Activated CD4-positive, CD25-positive, alpha-beta regulatory T cell (primary cell): ENCODE measurements around the gene KRT5.

Experiments
- DNase-seq, 4 experiments: peaks; one replicate each; lab custom pipeline; 2025; lab: John Stamatoyannopoulos, UW

KRT5 gene

GRCh38 chr12:52537101-52537500, 16.9 kb upstream of the KRT5 start:
- no peak for DNase-seq

GRCh38 chr12:52535574-52535973, 15.4 kb upstream of the KRT5 start:
- DNase-seq, result no peak

- no peak for DNase-seq
Measured at GRCh38 chr12:52534482-52534881, 14.3 kb upstream of the KRT5 start.

- no peak for DNase-seq
Measured at GRCh38 chr12:52533686-52534470, 13.7 kb upstream of the KRT5 start.

DNA sequence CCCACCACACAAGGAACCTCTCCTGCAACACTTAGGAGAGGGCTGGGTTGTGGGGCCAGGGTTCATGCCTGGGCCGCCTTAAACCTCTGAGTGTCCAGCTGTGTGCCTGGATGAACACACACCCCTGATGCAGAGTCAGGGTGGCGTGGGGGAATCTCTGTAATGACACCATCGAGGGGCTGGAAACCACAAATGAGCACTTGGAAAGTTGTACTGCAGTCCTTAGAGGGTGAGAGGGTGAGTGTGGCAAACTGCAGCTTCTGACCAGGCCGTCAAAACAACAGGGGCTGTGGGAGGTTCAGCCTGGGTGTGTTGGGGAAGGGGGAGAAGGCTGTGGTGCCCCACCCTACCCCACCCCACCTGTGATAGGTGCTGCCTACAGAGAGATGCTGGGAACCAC, 12.4 kb upstream of the KRT5 start:
- no peak for DNase-seq

DNA sequence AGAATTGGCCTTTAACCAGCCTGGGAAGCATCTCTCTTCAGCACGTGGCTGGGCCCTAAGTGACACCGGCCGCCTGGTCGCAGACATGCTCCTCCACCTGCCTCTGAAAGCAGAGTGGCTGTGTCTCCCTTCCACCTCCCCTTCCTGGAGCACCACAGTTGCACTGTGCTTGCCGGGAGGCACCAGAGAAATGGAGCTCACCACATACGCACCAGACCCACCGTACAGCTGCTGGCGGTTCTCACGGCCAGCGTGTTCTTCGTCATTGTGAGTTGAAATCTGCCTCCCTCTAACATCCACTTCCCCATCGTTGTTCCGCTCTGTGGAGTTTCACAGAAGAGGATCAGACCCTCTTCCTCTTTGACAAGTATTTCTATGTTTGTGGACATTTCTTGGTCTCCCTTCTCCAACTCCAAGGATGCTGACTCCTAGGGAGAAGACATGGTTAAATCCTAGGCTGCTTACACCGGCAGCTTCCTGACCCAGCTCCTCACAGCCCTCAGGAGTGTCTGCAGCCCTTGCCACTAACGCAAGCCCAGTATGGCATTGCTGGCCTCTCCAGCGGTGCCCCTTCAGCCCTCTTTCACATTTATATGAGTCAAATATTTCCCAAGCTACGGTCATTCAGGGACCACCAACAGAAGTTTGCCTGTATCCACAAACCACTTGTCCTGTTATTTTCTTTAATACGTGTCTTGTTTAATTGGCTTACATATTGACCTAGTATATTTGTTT, 11.5 kb upstream of the KRT5 start:
- DNase-seq, result no peak

DNA sequence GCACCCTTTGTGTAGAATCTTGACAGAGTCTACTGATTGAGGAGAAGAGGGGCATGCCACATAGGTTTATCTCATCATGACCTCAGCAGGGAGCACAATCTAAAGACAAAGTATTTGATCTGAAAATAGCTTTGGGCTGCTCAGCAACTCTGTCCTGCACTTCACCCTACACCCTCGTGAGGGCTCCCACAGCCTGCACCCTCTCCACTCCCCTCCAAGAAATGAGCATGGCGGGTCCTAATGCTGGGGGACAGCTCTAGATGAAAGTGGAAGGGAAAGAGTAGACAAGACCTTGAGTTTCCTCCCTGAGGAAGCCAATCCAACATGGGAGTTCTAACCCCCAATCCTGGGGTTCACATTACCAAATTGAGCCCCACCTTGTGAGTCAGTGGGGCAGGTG, 10.7 kb upstream of the KRT5 start:
- DNase-seq, result no peak

GRCh38 chr12:52530366-52530765, 10.2 kb upstream of the KRT5 start:
- no peak for DNase-seq

GRCh38 chr12:52529846-52530245, 9.7 kb upstream of the KRT5 start:
- DNase-seq, result no peak

DNA sequence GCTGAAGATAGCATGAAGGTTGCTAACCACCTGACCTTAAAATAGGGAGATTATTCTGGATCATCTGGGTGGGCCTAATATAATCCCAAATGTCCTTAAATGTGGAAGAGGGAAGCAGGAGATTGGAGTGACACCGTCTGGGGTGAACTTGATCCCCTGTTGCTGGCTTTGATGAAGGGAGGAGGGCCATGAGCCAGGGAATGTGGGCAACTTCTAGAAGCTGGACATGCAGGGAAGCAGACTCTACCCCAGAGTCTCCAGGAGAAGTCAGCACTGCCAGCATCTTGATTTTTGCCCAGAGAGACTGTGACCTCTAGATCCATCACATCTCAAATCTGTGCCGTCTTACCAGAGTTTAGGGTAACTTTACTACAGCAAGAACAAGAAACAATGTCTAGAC, 9.2 kb upstream of the KRT5 start:
- no peak for DNase-seq

- no peak for DNase-seq
Measured at GRCh38 chr12:52528641-52529143, 8.5 kb upstream of the KRT5 start.

- DNase-seq, result no peak
Measured at GRCh38 chr12:52527121-52527800, 7.1 kb upstream of the KRT5 start.

- no peak for DNase-seq
Measured at GRCh38 chr12:52526511-52526951, 6.3 kb upstream of the KRT5 start.

DNA sequence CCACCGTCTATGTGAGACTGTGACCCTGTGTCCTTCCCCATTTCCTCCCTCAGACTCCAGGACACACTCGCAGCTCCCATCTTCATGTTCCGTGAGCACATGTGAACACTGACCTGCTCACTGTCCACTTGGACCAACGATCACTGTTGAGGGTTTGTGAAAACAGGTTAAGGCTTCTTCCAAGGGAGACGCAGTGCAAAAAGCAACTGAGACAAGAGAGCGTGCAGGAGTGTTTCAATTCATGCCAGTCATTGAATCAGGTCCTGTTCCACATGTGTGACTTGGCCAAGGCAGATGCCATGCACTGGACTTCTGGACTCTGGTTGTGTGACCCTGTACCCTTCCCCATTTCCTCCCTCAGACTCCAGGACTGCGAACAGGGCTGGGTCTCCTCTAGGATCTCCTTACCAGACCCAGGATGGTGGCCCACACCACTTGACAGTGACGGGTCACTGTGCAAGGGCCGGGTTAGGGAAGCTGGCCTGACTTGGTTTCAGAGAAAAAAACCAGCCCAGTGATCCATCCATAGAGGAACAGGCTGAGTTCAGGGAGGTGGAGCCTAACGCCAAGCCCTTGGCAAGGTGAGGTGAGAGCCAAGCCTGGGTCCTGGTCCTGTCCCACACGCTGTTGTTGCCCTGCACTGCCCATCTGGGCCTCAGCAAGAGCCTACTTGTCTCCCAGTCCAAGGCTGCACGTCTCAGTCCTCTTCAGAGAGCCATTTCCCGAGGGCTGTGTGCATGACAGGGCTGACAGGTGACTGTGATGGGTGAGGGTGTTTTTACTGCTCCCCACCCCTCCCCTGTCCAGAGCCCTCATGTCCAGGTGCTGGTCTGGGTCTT, 5.7 kb upstream of the KRT5 start:
- DNase-seq, result no peak

DNA sequence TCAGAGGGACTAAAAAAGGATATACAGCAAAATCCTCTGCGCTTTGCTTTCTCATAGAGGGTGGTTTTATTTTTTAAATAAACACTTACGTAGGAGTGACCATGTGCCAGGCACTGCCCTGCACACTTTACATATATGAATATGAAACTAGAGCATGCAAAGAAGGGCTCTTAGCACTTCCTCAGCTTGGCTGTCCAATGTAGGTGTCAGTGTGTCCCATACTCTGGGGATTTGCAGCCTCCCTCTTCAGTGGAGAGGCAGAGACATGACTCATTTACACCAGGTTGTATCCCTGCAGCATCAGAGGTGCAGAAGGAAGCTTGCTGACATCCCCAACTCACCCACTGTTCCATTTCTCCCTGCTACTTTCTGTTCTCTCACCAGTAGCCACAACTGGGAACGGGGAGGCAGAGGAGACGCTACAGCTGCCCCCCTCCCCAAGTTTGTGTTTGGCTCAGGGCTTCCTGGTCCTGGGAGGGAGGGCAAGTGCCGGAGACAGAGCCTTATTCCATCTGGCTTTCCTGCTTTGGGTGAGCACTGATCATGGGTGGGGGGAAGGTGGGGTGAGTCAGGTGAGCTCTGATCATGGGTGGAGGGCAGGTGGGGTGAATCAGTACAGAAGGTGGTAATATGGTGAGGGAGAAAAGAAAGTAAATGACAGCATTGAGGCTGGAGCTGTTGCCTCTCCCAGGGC, 4.9 kb upstream of the KRT5 start:
- no peak for DNase-seq

DNA sequence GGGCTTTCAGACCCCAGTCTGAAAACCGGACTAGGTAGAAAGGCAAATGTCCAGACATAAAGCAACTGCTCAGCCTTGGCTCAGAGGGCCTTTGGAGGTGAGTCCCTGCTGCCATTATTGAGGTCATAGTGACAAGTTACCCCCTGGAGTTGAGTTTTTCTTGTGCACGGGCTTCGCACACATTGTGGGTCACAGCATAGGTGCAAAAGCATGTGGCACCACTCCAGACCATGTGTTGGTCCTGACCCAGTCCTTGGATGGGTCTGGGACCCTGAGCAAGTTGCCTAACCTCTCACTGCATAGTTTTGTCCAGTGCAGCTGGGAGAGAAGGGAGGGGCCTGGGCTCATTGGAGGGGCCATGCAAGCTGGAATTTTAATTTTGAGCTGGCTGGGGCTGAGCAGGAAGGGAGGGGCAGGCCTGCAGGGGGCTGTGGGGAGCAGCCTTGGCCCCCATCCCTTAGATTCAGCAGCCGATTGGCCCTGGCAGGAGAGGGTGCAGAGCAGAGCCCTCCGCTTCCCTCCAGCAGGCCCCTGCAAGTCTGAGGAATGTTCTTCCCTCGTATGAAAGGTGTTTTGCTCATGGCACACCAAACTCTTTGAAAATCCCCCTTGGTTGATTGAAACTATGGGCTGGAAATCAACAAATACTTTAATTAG, 4.2 kb upstream of the KRT5 start:
- DNase-seq, result no peak

DNA sequence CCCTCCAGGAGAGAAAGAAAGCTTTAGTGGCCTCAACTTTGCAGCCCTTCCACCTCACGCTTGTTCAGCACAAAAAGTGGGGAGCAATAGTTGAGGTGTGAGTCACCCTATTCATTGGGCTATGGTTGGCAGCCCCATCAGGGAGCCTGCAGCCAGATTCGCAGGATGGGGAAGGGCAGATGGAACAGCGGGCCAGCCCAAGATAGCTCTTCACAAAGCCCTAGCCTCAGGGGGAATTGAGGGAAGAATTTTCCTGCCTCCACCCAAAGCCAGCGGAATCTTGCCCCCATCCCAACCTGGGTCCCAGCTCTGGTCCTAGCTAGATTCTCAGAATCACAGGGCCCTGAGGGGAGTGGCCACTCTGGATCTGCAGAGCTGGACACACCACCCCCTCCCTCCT, 3.6 kb upstream of the KRT5 start:
- no peak for DNase-seq

- no peak for DNase-seq
Measured at GRCh38 chr12:52522346-52523011, 2.3 kb upstream of the KRT5 start.

GRCh38 chr12:52521568-52522266, 1.5 kb upstream of the KRT5 start:
- no peak for DNase-seq

DNA sequence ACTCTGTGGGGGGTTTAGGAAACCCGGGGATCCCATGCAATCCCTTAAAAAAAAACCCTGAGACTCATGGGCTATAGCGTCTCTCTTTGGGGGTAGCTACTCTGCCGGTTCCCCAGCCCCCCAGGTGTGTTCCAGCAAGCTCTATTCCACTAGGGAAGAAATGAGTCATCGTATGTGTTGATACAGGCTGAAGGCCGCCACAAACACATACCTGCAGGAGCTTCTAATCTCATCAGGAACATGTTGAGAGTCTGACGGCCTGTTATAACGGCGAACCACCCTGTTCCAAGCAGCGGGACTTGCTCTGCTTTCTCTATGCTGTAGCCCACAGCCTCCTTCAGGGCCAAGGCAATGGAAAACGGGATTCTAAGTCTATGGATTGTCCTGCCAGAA, 977 bp upstream of the KRT5 start:
- no peak for DNase-seq
